ENCODE results near the gene MYO5C. TPM values are rescaled to one million over a fixed set of nuclear protein-coding genes. Genes with fewer than 3 reads are reported as not detected.
A peak's percentile ranks its signal among the peaks of the same experiment; 100 is the strongest.

The MYO5C gene
- total RNA-seq, 2 experiments from 2014 or later, result 1.6 to 4.1 TPM

DNA sequence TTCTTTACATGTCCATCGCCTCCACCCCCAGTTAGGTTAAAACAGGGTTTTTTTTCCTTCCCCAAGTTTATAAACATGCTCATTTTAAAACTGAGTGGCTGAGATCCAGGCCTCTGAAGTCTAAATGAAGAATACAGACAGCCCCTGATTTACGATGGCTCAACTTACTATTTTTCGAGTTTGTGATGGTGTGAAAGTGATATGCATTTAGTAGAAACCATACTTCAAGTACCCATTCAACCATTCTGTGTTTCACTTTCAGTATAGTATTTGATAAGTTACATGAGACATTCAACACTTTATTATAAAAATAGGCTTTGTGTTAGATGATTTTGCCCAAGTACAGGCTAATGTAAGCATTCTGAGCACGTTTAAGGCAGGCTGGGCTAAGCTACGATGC lies 73.9 kb downstream of the MYO5C start:
- no peak overlapping the region; the same call in 1 of the 2 replicates for H2AFZ ChIP-seq (ENCODE audit: low read length)
- intact Hi-C loops (cut with micrococcal nuclease; ENCODE audit: unreplicated experiment), result loop anchor here (2.0 kb wide), 1 partner anchor 459 kb away; no protein-coding TSS in a partner anchor
- H3K9me3 ChIP-seq (ENCODE audit: low read length), result no peaks in the 10 kb centered on the region
- peaks cover 45% of the 10 kb centered on the region for H3K79me2 ChIP-seq (ENCODE audit: insufficient read depth, low read depth, low read length)
- H3K27ac ChIP-seq (ENCODE audit: low read depth, low read length, poor library complexity, severe bottlenecking), result peak overlapping the region; percentile 97
- POLR2A ChIA-PET, result interaction anchor here (1.2 to 8.4 kb wide), 5 partner anchors 11 to 460 kb away, joined by 3 to 167 read pairs (median 6); no protein-coding TSS in a partner anchor
- H4K20me1 ChIP-seq (ENCODE audit: insufficient read depth, low read length), result no peaks in the 10 kb centered on the region
- CTCF ChIA-PET (ENCODE audit: unreplicated experiment), result interaction anchor here (1.0 kb wide), 1 partner anchor 14 kb away, joined by 3 read pairs; no protein-coding TSS in a partner anchor
- DNase-seq (ENCODE audit: low spot score), result peak; percentile 46
- H3K9me2 ChIP-seq (ENCODE audit: insufficient read depth, low read length), result no peaks in the 10 kb centered on the region
- TF ChIP-seq CTCF (conservative IDR thresholded peaks at IDR 0.05; ENCODE audit: low read length) (no peak), EZH2phosphoT487 (IDR thresholded peaks at IDR 0.05; ENCODE audit: borderline replicate concordance, low read depth, low read length) (no peak)
- BruUV-seq (replicated peaks), result no TSS peak
- peaks cover 79% of the 10 kb centered on the region for H3K4me1 ChIP-seq (ENCODE audit: insufficient read depth, low read length, poor library complexity, severe bottlenecking)
- H3K4me3 ChIP-seq (ENCODE audit: low read depth, low read length, poor library complexity, severe bottlenecking), result peak overlapping the region; percentile 79
- H3K4me2 ChIP-seq (ENCODE audit: low read length), result peak overlapping the region; percentile 94
- H3K36me3 ChIP-seq (ENCODE audit: insufficient read depth, low read length), result peaks cover 21% of the 10 kb centered on the region; the same call in 1 of the 2 replicates

DNA sequence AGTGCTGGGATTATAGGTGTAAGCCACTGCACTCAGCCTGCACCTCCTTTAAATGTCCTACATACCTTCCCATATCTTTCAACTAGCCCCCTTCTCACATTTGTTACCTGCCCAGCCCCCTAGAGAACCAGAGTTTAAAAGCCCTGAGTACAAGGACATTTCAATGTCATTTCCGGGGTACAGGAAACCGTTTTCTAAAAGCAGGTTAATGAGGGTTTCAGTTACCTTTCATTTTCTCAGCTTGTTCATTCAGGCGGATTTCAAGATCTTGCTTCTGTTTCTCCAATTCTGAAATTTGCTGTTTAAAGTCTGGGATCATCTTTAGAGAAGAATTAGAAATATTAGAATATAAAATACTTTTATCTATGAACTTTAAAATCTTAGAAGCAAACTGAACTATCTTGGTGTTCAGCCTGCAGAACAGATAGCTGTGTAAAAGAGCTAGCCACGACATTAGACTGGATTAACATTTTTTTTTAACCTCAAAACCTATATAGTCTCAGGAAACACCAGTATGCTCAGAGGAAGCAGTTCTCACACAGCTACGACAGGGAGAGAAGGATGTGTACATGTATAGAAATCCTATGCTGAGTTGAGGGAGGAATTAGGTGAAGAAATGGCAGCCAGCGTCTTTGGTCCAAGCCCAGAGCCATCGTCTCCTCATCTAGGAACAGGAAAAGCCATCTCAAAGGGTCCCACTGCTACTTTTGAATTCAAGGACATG lies 74.5 kb downstream of the MYO5C start:
- POLR2A ChIA-PET, result interaction anchor here (0.7 to 8.4 kb wide), 7 partner anchors 12 to 855 kb away, joined by 3 to 167 read pairs (median 3); no protein-coding TSS in a partner anchor
- CTCF ChIA-PET (ENCODE audit: unreplicated experiment), result interaction anchor here (1.0 kb wide), 2 partner anchors 12 to 15 kb away, joined by 3 read pairs; no protein-coding TSS in a partner anchor
- peak overlapping the region; percentile 94 for H3K4me2 ChIP-seq (ENCODE audit: low read length)
- H3K36me3 ChIP-seq (ENCODE audit: insufficient read depth, low read length), result peaks cover 16% of the 10 kb centered on the region; the same call in 1 of the 2 replicates
- TSS peak; percentile 92 for BruUV-seq (replicated peaks)
- peak overlapping the region; percentile 38; the same call in 1 of the 2 replicates for H2AFZ ChIP-seq (ENCODE audit: low read length)
- intact Hi-C loops (cut with micrococcal nuclease; ENCODE audit: unreplicated experiment), result no loop called here
- H3K4me3 ChIP-seq (ENCODE audit: low read depth, low read length, poor library complexity, severe bottlenecking), result peak overlapping the region; percentile 79
- no peaks in the 10 kb centered on the region for H3K9me2 ChIP-seq (ENCODE audit: insufficient read depth, low read length)
- H3K4me1 ChIP-seq (ENCODE audit: insufficient read depth, low read length, poor library complexity, severe bottlenecking), result peaks cover 75% of the 10 kb centered on the region
- no peaks in the 10 kb centered on the region for H4K20me1 ChIP-seq (ENCODE audit: insufficient read depth, low read length)
- no peak for TF ChIP-seq EZH2phosphoT487 (IDR thresholded peaks at IDR 0.05; ENCODE audit: borderline replicate concordance, low read depth, low read length)
- TF ChIP-seq CTCF (conservative IDR thresholded peaks at IDR 0.05; ENCODE audit: low read length), result no peak
- DNase-seq (ENCODE audit: low spot score), result peak; percentile 79
- H3K9me3 ChIP-seq (ENCODE audit: low read length), result no peaks in the 10 kb centered on the region
- peaks cover 45% of the 10 kb centered on the region for H3K79me2 ChIP-seq (ENCODE audit: insufficient read depth, low read depth, low read length)
- H3K27ac ChIP-seq (ENCODE audit: low read depth, low read length, poor library complexity, severe bottlenecking), result peak overlapping the region; percentile 97

All from OCI-LY7 (cell line).